ENCODE data around the gene NARS2.
"Not testable (repeated sequence)": the region's sequence is repeated elsewhere in the genome, so short reads cannot be mapped to it uniquely, and the experiment has no call there.

Gene NARS2, protein sequence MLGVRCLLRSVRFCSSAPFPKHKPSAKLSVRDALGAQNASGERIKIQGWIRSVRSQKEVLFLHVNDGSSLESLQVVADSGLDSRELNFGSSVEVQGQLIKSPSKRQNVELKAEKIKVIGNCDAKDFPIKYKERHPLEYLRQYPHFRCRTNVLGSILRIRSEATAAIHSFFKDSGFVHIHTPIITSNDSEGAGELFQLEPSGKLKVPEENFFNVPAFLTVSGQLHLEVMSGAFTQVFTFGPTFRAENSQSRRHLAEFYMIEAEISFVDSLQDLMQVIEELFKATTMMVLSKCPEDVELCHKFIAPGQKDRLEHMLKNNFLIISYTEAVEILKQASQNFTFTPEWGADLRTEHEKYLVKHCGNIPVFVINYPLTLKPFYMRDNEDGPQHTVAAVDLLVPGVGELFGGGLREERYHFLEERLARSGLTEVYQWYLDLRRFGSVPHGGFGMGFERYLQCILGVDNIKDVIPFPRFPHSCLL

DNA sequence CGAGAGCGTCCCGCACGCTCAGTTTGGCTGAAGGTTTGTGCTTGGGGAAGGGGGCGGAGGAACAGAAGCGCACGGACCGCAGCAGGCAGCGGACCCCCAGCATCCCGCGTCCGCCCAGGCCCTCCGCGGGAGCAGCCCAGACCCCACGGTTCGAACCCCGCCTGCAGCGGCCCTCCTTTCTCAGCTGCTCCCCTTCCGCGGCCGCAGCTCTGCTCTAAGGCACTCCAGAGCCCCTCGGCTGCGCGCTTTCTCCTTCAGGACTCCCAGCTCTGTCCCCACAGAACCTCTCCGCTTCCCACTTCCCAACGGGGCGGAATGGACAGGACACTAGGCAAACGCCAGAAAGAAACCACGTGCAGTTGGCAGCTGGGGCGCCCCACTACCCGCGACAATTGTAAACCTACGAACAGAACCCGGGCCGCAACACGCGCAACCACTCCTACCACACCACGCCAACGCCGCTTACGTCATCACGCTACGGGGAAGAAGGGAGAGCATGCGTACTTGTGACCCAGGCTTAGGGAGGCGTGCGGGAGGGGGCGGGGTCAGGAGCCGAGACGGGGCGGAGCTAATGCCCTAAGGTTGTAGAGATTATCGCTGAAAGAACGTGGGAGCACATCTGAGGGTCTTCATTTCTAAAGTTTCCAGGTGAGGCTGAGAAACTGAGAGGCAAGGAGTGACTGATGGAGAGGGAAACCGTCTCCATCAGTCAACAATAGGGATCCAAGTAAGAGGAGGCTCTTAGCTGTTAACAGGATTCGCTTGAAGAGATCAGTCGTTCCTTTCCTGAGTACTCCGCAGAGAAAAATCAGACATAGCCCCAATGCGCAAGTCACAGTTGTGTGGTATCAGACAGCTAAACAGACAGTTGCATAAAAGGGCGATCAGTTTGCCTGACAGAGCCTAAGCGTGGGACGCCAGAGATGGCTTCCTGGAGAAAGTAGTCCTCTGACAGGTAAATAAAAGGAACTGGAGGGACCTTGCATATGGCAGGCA is at the start of gene NARS2:
Gene NARS2 (minus strand): TSS at position 479 of the 996 bp plus-strand sequence. CDS start 376 bp downstream, at position 103.
- peak; percentile 98 to 99 for DNase-seq
- TF ChIP-seq POLR2A (IDR thresholded peaks at IDR 0.05; ENCODE audit: low read length) (peak; percentile 69), GATA1 (IDR thresholded peaks at IDR 0.05; ENCODE audit: low read depth, low read length) (no peak)

DNA sequence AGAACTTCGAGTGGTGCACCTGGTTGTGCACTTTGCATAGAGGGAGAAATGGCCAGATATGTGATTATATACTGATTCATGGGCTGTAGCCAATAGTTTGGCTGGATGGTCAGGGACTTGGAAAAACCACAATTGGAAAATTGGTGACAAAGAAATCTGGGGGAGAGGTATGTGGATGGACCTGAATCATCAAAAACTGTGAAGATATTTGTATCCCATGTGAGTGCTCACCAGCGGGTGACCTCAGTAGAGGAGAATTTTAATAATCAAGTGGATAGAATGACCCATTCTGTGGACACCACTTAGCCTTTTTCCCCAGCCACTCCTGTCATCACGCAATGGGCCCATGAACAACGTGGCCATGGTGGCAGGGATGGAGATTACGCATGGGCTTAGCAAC is 48.0 kb upstream of the NARS2 start:
- no peak for DNase-seq
- TF ChIP-seq POLR2A (IDR thresholded peaks at IDR 0.05; ENCODE audit: low read length) (no peak), GATA1 (IDR thresholded peaks at IDR 0.05; ENCODE audit: low read depth, low read length) (no peak)

DNA sequence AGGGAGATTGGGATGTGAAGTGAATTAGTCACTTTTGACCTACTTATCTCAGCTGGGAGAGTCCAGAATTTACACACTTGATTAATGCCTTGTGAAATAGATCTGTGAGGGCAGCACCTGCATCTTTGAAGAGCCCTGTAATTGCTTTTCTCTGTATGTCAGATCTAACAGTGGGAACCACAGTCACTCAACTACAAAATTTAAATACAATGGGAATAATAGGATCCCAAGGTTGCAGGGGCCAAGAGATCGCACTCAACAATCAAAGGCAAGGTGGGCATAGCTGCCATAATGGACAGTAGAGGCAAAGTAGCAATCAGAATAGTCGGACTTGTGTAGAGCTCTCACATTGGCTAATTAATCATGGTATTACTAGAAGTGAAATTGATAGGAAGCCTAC is 45.5 kb upstream of the NARS2 start:
- no peak for DNase-seq
- no peak for TF ChIP-seq GATA1 (IDR thresholded peaks at IDR 0.05; ENCODE audit: low read depth, low read length)
- no peak for TF ChIP-seq POLR2A (IDR thresholded peaks at IDR 0.05; ENCODE audit: low read length)

DNA sequence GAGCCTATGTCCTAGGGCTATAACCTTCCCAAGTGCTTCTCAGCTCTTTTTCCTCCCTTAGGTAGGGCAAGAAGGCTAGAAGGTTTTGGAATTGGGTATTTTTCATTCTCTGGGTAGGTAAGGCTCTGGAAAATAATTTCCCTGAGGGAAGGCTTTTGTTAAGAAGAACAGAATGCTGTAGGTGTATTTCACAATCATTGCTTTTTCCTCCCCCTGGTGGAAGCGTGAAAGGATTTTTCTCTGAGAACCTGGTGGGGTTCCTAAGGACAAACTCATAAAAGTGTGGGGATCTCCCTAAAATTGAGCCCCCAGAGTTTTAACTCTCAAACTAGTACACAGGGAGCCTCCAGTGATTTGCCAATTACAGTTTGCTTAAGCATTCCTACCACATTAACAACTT is 41.1 kb upstream of the NARS2 start:
- no peak for DNase-seq
- no peak for TF ChIP-seq POLR2A (IDR thresholded peaks at IDR 0.05; ENCODE audit: low read length)
- no peak for TF ChIP-seq GATA1 (IDR thresholded peaks at IDR 0.05; ENCODE audit: low read depth, low read length)

DNA sequence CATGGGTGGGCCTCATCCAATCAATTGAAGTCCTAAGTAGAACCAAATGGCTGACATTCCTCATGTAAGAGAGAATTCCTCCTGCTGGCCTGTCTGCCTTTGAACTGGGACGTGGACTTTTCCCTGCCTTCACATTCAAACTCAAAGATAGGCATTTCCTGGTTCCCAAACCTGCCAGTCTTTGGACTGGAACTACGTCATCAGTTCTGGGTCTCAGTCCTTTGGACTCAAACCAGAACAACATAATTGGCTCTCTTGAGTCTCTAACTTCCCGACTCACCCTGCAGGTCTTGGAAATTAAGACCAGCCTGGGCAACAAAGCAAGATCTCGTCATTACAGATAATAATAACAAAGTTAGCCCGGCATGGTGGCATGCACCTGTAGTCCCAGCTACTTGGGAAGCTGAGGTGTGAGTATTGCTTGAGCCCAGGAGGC is 38.7 kb upstream of the NARS2 start:
- TF ChIP-seq GATA1 (IDR thresholded peaks at IDR 0.05; ENCODE audit: low read depth, low read length) (no peak), POLR2A (IDR thresholded peaks at IDR 0.05; ENCODE audit: low read length) (no peak)
- DNase-seq = no peak

DNA sequence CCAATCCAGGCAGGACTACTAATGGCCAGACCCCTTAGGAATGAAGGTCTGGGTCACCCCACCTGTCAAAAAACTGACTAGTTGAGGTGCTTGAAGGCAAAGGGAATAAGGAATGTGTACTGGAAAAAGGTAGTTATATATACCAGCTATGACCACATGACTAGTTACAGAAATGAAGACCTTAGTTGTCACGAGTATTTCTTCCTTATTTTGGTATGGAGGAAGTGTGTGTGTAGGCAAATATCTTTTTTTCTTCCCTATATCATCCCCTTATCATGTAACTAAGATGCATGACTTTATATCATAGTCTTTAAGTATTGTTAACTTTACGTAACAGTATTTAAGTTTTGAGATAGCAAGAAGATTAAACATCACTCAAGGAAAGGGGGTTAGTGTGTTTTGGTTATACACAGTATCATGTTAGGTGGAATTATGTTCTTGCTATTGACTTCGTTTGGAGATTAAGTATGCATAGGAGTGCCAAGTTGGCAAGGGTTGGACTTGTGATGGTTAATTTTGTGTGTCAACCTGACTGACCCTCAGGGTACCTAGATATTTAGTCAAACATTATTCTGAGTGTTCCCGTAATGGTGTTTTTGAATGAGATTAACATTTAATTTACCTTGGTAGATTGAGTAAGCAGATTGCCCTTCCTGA is 38.2 kb upstream of the NARS2 start:
- TF ChIP-seq GATA1 (IDR thresholded peaks at IDR 0.05; ENCODE audit: low read depth, low read length) (no peak), POLR2A (IDR thresholded peaks at IDR 0.05; ENCODE audit: low read length) (no peak)
- no peak for DNase-seq

DNA sequence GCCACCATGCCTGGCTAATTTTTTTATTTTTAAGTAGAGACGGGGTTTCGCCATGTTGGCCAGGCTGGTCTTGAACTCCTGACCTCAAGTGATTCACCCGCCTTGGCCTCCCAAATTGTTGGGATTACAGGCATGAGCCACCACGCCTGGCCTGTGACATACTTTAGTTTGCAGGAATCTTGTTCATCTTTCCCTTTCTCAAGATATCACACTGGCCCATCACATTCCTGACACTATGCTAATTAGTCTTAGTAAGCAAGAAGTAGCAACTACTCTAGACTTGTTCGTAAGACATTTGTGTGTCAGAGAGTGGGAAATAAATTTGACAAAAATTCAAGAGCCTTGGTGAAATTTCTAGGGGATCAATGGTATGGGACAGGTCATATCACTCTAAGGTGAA is 34.7 kb upstream of the NARS2 start:
- DNase-seq = not testable (repeated sequence)

DNA sequence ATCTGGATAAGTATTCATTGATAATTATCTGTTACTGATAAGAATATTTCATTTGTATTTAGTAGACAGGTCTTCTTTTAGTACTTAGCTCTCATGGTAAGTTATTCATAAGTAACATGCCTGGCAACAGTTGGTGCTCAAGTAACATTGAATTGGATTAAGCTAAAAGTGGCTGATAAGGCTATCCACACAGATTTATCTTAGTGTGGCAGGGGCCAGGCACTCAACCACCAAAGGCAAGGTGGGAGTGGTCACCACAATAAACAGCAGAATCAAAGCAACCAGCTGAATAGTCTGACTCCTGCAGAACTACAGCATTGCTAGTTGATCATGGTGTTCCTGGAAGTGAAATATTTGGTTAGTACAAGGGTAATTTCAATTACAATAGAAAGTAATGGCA is 33.0 kb upstream of the NARS2 start:
- TF ChIP-seq GATA1 (IDR thresholded peaks at IDR 0.05; ENCODE audit: low read depth, low read length) = no peak
- no peak for TF ChIP-seq POLR2A (IDR thresholded peaks at IDR 0.05; ENCODE audit: low read length)
- DNase-seq = peak in 1 of 2 experiments; percentile 21

DNA sequence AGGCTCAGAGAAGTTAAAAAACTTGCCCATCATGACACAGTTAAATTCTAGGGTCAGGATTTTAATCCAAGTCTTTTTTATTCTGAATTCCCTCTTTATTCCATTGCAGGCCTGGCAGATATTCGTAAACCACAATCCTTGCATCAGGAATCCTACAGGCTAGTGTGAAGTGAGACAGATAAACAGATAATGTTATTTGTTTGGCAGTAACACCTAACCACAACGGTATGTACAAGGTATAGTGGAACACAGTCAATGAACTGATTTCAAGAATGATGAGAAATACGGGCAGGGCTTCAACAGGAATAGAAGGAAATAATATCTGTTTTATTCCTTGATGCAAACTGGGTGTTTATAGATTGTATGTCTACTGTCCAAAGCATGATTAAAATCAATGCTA is 32.0 kb upstream of the NARS2 start:
- DNase-seq = no peak
- TF ChIP-seq GATA1 (IDR thresholded peaks at IDR 0.05; ENCODE audit: low read depth, low read length) (no peak), POLR2A (IDR thresholded peaks at IDR 0.05; ENCODE audit: low read length) (no peak)

DNA sequence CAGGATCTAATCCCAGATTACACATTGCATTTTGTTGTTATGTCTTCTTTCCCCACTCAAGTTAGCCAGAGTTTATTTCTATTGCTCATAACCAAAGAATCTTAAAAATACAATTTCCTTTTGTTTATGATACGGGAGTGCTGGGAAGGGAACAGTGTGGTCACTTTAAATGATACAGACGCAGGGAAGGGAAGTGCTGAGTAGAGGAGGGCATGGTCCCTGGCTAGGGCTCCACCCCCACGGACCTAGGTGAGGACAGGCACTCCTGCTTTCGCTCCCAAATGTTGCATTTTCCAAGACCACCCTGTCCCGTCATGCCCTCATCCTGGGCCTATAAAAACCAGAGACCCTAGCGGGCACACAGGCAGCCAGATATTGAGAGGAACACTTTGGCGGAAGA is 30.6 kb upstream of the NARS2 start:
- DNase-seq = no peak
- TF ChIP-seq POLR2A (IDR thresholded peaks at IDR 0.05; ENCODE audit: low read length) = no peak
- TF ChIP-seq GATA1 (IDR thresholded peaks at IDR 0.05; ENCODE audit: low read depth, low read length) = no peak

DNA sequence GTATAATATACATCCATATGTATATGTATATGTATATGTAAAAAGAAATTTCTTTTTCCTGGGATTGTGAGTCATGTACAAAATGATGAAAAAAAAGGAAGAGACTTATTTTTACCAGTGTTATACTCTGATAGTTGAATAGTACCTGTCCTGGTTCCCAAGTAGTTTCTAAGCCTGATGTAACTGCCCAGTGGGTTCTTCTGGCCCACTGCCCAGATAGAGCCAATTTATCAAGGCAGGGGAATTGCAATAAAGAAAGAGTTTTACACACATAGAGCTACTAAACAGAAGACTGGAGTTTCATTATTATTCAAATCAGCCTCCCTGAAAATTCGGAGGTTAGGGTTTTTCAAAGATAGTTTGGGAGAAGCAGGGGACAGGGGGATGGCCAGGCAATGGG is 29.1 kb upstream of the NARS2 start:
- no peak for TF ChIP-seq GATA1 (IDR thresholded peaks at IDR 0.05; ENCODE audit: low read depth, low read length)
- no peak for TF ChIP-seq POLR2A (IDR thresholded peaks at IDR 0.05; ENCODE audit: low read length)
- no peak for DNase-seq

DNA sequence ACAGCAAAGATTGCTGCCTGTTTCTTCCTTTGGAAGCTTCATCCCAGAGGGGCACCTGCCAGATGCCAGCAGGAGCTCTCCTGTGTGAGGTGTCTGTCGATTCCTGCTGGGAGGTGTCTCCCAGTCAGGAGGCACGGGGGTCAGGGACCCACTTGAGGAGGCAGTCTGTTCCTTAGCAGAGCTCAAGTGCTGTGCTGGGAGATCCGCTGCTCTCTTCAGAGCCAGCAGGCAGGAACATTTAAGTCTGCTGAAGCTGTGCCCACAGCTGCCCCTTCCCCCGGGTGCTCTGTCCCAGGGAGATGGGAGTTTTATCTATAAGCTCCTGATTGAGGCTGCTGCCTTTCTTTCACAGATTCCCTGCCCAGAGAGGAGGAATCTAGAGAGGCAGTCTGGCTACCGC is 28.1 kb upstream of the NARS2 start:
- not testable (repeated sequence) for DNase-seq

DNA sequence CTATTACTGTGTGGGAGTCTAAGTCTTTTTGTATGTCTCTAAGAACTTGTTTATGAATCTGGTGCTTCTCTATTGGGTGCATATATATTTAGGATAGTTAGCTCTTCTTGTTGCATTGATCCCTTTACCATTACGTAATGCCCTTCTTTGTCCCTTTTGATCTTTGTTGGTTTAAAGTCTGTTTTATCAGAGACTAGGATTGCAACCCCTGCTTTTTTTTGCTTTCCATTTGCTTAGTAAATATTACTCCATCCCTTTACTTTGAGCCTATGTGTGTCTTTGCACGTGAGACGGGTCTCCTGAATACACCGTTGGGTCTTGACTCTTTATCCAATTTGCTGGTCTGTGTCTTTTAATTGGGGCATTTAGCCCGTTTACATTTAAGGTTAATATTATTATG is 26.4 kb upstream of the NARS2 start:
- not testable (repeated sequence) for DNase-seq

DNA sequence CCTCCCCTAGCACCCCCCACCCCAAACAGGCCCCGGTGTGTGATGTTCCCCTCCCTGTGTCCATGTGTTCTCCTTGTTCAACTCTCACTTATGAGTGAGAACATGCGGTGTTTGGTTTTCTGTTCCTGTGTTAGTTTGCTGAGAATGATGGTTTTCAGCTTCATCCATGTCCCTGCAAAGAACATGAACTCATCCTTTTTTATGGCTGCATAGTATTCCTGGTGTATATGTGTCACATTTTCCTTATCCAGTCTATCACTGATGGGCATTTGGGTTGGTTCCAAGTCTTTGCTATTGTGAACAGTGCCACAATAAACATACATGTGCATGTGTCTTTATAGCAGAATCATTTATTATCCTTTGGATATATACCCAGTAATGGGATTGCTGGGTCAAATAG is 22.9 kb upstream of the NARS2 start:
- not testable (repeated sequence) for DNase-seq
